Cardiac septum (tissue), 1 donor: ENCODE results near the gene DNAH6. TPM values are rescaled to one million over a fixed set of nuclear protein-coding genes. Genes with fewer than 3 reads are reported as not detected.

Source experiments
- DNase-seq: peaks from one replicate; pipeline ENCODE4 v3.0.0-alpha.2; 2020; ENCODE audit warnings: low spot score
- intact Hi-C: fragments of 100-400 bp; cut with DNase I; formaldehyde crosslinking; loops from one replicate; pipeline ENCODE4 v1.14.0; 2022
- total RNA-seq: library from RNA; stranded (reverse); fragmentation: NEBNext Ultra II Directional; extraction: Animal tissue kit (Norgen Biotek cat#: 25700); gene quantifications from one replicate; pipeline ENCODE4 v1.2.1, GENCODE V29; 2021
- donor health status: DM: no; HTN: no; CAD: no.

Gene DNAH6
- total RNA-seq, 1 donor from 2014 or later, result 0.22 TPM

- no peak for DNase-seq
- intact Hi-C loops, result no loop called here
Measured at GRCh38 chr2:84817239-84817655, 300.9 kb downstream of the DNAH6 start.

DNA sequence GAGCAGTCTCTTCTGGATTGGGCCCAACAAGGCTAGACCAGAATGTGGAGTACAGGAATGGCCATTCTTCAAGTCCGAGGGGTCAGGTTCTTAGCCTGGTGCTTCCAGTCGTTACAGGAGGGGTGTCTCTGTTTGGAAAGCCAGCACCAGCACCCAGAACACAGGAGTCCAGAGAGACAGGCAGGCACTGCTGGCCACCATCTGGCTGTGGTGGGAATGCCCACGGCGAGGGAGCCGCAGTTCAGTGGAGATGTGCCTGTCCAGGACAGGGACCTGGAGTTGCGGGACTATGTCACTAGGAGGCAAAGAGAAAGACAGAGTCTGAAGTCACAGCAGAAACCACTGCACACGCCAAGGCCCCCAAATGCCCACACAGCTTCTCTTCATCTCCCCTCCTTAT lies 305.5 kb downstream of the DNAH6 start:
- intact Hi-C loops, result no loop called here

DNA sequence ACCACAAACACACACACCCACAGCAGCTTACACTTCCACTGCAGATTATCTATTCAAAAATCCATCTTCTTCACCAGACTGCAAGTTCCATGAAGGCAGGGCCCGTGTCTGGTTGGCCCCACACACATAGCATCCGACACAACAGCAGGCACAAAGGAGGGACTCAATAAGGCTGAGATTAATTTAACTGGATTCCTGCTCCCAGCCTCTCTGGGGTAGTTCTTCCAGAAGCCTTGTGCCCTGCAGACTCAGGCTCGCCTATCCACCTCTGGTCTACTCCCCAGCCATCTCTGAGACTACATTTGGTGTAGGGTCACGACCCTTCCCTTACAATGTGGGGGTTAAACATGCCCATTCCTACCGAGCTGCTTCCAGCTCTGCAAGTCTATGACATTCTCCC lies 306.9 kb downstream of the DNAH6 start:
- intact Hi-C loops, result no loop called here
- peak; percentile 64 for DNase-seq

More for the DNA sequence above, 305.5 kb downstream of the DNAH6 start:
- peak; percentile 51 for DNase-seq

DNA sequence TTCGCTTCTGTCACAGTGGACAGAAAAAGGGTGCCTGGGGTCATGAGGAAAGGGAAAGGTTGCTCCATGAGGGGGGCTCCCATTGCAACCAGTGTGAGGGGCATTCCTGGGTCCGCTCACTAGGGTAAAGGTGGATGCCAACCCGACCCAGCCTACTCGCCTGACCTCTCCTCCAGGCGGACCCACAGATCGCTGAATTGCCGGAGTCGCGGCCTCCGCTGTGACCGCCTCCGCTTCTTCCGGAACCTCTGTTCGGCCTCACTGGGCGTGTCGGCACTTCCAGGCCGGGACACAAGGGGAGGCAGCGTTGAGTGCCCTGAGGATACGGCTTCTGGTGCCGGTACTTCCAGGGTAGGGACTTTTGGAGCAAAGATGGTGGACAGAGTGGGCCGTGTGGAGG lies 307.5 kb downstream of the DNAH6 start:
- DNase-seq, result peak; percentile 72
- intact Hi-C loops, result no loop called here

GRCh38 chr2:84827978-84828575 lies 311.8 kb downstream of the DNAH6 start:
- intact Hi-C loops, result no loop called here
- DNase-seq, result no peak

DNA sequence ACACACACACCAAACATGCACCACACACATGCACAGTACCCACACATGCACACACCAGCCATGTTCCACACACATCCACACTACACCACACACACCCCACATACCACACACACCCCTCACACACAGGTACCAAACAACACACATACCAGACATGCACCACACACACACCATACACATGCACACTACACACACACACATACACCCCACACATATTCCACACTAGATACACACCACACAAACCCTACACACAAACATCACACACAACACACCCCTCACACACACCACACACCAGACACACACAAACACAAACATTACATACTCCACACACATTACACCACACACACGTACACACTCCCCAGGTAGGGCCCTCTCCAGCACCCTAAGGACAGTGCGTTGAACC lies 313.4 kb downstream of the DNAH6 start:
- DNase-seq, result no peak
- intact Hi-C loops, result no loop called here

- peak; percentile 82 for DNase-seq
- intact Hi-C loops, result no loop called here
Measured at GRCh38 chr2:84830095-84830494, 313.8 kb downstream of the DNAH6 start.

DNA sequence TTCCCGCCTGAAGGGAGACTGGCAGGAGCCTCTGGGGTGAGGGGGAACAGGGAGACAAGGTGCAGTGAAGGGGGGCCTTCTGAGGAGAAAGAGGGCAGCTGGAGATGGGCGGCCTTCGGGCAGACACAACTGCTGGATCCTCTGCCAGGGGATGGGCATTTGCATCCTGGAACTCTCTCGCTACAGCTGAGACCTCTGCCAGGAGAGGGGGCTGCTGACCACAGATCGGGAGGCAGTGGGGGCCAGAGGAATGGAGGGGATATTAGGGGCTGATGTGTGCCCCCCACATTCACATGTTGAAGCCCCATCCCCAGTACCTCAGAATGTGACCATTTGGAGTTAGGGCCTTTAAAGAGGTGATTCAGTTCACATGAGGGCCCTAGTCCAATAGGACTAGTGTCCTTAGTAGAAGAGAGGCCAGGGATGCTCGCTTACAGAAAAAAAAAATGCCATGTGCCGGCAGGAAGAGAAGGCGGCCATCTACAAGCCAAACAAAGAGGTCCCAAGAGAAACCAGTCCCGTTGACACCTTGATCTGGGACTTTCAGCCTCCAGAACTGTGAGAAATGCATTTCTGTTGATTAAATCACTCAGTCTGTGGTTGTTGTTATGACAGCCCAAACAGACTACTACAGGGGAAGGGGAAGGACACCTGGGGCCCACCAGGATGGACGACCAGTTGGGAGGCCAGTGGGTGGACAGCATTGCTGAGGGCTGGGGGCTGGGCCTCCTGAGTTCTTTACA lies 314.6 kb downstream of the DNAH6 start:
- intact Hi-C loops, result no loop called here
- no peak for DNase-seq

DNA sequence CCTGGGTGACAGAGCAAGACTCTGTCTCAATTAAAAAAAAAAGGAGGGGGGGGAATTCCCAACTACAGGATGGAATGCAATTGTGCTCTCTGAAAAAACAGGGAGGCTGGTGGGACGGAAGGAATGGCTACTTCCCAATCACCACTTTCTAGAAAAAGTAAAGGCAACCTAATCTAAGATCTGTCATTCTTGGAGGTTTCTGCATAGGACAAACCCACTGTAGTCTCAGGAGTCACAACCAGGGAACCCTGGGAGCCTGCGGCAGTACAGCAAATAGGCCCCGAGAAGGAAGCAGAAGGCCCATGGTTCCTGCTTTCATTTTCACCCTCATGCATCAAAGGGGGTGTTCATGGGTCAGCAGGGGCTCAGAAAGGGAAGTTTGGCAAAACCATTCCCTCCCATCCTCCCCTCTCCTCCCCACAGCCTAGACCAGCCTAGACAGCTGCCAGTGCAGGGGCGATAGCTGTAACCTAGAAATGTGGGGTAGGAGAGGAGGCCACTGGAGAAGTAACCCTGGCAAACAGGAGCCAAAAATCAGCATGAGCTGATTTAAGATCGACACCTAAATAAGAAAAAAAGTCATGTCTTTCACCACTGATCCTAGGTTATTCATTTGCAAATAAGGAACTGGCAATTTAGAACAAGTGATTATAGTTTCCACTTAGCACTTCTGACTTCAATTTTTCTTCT lies 316.6 kb downstream of the DNAH6 start:
- intact Hi-C loops, result no loop called here
- DNase-seq, result no peak

DNA sequence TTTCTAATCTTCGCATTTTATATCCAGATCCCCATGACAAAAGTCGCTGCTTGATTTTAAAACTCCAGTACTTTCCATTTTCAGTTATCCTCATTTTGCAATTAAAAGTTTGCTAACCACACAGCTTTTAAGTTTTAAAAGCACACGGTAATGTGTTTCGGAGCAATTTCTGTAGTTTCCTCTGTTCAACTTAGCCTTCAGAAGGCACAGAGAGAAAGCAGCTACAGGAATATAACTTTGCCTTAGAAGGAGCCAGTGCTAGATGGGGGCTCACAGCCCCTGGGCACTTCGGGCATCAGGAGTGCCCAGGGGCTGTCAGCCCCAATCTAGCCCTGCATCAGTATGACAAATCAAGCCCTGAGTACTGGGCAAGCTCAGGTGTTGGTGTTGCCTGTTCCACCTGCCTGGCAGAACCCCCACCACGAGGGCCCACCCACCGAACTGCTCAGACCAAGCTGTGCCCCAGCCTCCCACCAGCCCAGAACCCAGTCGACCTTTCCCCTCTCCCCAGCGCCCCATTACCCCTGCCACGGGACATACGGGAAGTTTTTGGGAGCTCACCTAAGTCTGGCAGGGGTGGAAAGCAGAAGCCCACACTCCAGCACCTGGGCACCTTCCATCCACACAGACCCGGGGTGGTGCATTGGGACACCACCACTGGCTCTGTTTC lies 317.3 kb downstream of the DNAH6 start:
- DNase-seq, result no peak
- intact Hi-C loops, result no loop called here

DNA sequence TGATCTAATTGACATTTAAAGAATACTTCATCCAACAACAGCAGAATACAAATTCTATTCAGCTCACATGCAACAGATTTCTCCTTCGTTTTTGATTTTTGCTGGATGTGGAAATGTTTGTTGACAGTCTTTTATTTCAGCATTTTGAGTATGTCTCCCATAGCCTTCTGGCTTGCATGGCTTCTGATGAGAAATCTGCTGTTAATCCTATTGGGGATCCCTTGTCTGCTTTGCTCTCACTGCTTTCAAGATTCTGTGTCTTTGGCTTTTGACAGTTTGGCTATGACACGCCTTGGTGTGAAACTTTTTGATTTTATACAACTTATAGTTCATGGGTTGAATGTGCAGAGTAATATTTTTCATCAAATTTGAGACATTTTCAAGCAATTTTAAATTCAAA lies 319.9 kb downstream of the DNAH6 start:
- no peak for DNase-seq
- intact Hi-C loops, result no loop called here

- DNase-seq, result peak; percentile 15
- intact Hi-C loops, result no loop called here
Measured at GRCh38 chr2:84838434-84839145, 322.3 kb downstream of the DNAH6 start.

DNA sequence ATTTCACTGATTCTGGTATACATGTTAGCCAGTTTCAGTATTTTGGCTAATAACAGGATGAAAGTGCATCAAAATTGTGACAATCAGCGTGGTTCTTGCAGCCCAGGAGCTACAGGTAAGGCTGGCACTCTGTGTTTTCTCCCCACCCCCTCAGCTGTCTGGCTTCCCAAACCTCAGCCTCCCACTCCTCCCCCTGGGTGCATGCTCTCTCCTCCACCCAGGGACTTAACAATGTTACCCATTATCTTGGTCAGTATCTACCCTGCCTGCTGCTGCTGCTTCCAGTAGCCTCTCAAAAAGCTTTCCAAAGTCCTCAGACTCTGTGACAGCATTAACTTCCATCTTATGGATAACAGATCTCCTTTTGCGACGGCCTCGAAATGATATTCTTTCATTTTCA lies 323.6 kb downstream of the DNAH6 start:
- peak; percentile 39 for DNase-seq
- intact Hi-C loops, result no loop called here

DNA sequence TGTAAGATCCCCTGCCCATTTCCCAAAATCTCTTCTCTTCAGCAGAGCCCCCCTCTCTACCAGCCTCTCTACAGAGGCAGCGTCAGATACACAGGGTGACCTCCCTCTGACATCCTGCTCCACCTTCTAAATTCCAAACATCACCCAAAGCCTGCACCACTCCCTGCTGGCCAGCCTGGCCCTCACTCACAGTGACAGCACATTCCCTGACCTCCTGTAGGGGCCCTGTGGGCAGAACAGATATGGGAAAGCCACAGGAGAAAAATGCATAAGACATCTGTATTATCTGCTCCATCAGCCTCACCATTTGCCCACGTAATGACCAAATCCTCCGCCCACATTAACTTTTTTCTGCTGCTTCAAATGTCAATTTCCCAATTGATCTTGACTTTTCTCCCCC lies 324.0 kb downstream of the DNAH6 start:
- DNase-seq, result peak; percentile 17

DNA sequence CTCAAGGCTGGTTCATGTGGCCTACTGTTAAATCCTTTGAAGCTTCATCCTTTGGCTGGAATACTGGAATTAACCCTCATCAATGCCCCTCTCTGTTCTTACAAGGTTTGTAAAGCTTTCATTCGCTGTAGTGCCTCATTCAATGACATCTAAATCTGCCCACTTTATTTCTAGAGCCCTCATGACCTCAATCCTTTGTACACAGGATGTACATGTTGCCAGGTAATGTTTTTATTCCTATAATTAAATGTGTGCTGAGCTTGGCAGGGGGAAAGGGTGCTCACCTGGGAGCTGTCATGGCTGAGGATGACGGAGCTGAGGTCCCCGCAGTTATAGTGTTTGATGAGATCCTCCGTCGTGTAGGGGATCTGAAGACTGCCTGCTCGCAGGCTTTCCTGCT lies 325.3 kb downstream of the DNAH6 start:
- intact Hi-C loops, result no loop called here
- peak; percentile 12 for DNase-seq

More for the DNA sequence above, 324.0 kb downstream of the DNAH6 start:
- intact Hi-C loops, result no loop called here

DNA sequence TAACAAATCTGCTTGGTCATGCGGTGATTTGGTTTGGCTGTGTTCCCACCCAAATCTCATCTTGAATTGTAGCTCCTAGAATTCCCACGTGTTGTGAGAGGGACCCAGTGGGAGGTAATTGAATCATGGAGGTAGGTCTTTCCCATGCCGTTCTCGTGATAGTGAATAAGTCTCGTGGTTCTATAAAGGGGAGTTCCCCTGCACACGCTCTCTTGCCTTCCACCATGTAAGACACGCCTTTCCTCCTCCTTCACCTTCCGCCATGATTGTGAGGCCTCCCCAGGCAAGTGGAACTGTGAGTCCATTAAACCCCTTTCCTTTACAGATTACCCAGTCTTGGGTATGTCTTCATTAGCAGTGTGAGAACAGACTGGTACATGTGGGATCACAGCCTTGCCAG lies 327.8 kb downstream of the DNAH6 start:
- DNase-seq, result peak; percentile 41
- intact Hi-C loops, result no loop called here

DNA sequence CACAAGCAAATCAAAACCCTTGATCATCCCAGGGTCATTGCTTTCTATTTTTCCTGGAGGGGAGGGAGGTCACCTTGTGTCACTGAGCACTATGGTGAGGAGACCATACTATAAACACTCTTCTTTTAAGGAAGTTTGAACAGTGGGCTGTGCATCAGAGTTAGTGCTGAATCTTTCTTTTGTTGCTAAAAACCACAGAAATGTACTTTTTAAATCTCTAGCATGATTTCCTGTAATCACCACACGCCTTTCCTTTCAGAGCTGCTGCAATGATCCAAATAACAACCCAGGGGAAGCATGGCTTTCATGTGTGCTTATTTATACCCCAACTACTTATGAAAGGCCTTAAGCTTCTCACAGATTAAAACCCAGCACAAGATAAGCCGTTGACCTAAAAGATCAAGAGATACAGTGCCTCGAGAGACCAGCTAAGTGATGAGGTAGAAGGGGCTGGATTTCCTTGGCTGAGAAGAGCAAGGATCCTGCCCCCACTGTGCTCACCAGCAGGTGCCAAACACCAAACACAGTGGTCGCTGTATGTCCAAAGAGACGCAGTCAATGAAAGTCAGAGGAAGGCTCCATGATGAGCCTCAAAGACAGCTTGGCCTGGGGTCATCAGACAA lies 329.9 kb downstream of the DNAH6 start:
- intact Hi-C loops, result no loop called here
- DNase-seq, result no peak

- intact Hi-C loops, result no loop called here
- no peak for DNase-seq
Measured at GRCh38 chr2:84846741-84847142, 330.4 kb downstream of the DNAH6 start.

GRCh38 chr2:84847326-84848050 lies 331.2 kb downstream of the DNAH6 start:
- intact Hi-C loops, result no loop called here
- DNase-seq, result no peak
